OCI-LY7 (cell line): ENCODE results near the gene RBM44. TPM values are rescaled to one million over a fixed set of nuclear protein-coding genes. Genes with fewer than 3 reads are reported as not detected.

Source experiments
- BruUV-seq: library from RNA; stranded (reverse); fragments of 400-500 nt; replicated peaks from 2 replicates; lab custom pipeline; 2021; lab: Mats Ljungman, UMichigan
- CTCF ChIA-PET: fragments of 300-600 bp; sonication (Branson Sonifier 250); formaldehyde crosslinking; loops from one replicate; lab custom pipeline; 2022; ENCODE audit warnings: antibody characterized with exemption; ENCODE audit not compliant: unreplicated experiment; lab: Charles Lee
- POLR2A ChIA-PET: fragments of 300-600 bp; sonication (Branson Sonifier 250); formaldehyde crosslinking; loops from one replicate; lab custom pipeline; 2022; ENCODE audit warnings: antibody characterized with exemption; lab: Charles Lee
- DNase-seq: peaks from one replicate; pipeline ENCODE4 v3.0.0-alpha.2; 2015; ENCODE audit warnings: low spot score
- H2AFZ ChIP-seq: fragments of 200-600 bp; sonication (generic), shearing (Covaris generic); 2 replicates; pipeline ENCODE4 v1.6.1; 2014; ENCODE audit warnings: mild to moderate bottlenecking, antibody characterized with exemption, low read length, moderate library complexity
- H3K27ac ChIP-seq: fragments of 200-600 bp; sonication (generic); 2 replicates; pipeline ENCODE4 v1.5.1; 2014; ENCODE audit warnings: mixed run types, low read depth, mild to moderate bottlenecking, moderate library complexity, low read length, inconsistent platforms; ENCODE audit not compliant: poor library complexity, severe bottlenecking
- H3K36me3 ChIP-seq: fragments of 200-600 bp; sonication (generic); 2 replicates; pipeline ENCODE4 v1.6.1; 2014; ENCODE audit warnings: mild to moderate bottlenecking, antibody characterized with exemption, low read length, moderate library complexity, mixed read lengths; ENCODE audit not compliant: insufficient read depth
- H3K4me1 ChIP-seq: fragments of 200-600 bp; sonication (generic); 2 replicates; pipeline ENCODE4 v1.5.1; 2014; ENCODE audit warnings: mild to moderate bottlenecking, low read length; ENCODE audit not compliant: insufficient read depth, poor library complexity, severe bottlenecking
- H3K4me2 ChIP-seq: fragments of 200-600 bp; sonication (generic); 2 replicates; pipeline ENCODE4 v1.6.1; 2014; ENCODE audit warnings: mild to moderate bottlenecking, low read length
- H3K4me3 ChIP-seq: fragments of 200-600 bp; sonication (generic); 2 replicates; pipeline ENCODE4 v1.5.1; 2014; ENCODE audit warnings: mild to moderate bottlenecking, low read depth, low read length; ENCODE audit not compliant: poor library complexity, severe bottlenecking
- H3K79me2 ChIP-seq: fragments of 200-600 bp; sonication (generic); 2 replicates; pipeline ENCODE4 v1.6.1; 2016; ENCODE audit warnings: low read depth, mild to moderate bottlenecking, low read length, moderate library complexity, mixed read lengths; ENCODE audit not compliant: insufficient read depth
- H3K9me2 ChIP-seq: fragments of 200-600 bp; sonication (generic); 2 replicates; pipeline ENCODE4 v1.6.1; 2016; ENCODE audit warnings: mild to moderate bottlenecking, low read length, mixed read lengths; ENCODE audit not compliant: insufficient read depth
- H3K9me3 ChIP-seq: fragments of 200-600 bp; sonication (generic); 2 replicates; pipeline ENCODE4 v1.6.1; 2014; ENCODE audit warnings: mild to moderate bottlenecking, mixed run types, low read length, mixed read lengths
- H4K20me1 ChIP-seq: fragments of 200-600 bp; sonication (generic); 2 replicates; pipeline ENCODE4 v1.6.1; 2014; ENCODE audit warnings: mild to moderate bottlenecking, antibody characterized with exemption, low read length, moderate library complexity, mixed read lengths; ENCODE audit not compliant: insufficient read depth
- EZH2phosphoT487 ChIP-seq: fragments of 200-600 bp; sonication (generic); IDR thresholded peaks from 2 replicates; pipeline ENCODE4 v1.6.1; 2018; ENCODE audit warnings: low read depth, borderline replicate concordance, mild to moderate bottlenecking, mixed run types, antibody characterized with exemption, low read length, moderate library complexity, mixed read lengths
- intact Hi-C: fragments of 100-400 bp; cut with micrococcal nuclease; formaldehyde crosslinking; loops from one replicate; pipeline ENCODE4 v1.10.0; 2022; ENCODE audit not compliant: unreplicated experiment
- total RNA-seq, 2 experiments: library from RNA; depleted of rRNA in 1 of 2; stranded (reverse); fragments of >200 nt in 1 of 2; shearing (Covaris generic) in 1 of 2; gene quantifications; 2 replicates each; pipeline ENCODE4 v1.2.3, GENCODE V29; 2014 to 2022
- TF ChIP-seq, protein P1 (sequence below): fragments of 200-600 bp; sonication (generic); conservative IDR thresholded peaks from 2 replicates; pipeline ENCODE4 v1.5.1; 2014; ENCODE audit warnings: mild to moderate bottlenecking, antibody characterized with exemption, low read length, moderate library complexity, mixed read lengths

The RBM44 gene
- total RNA-seq, 2 experiments from 2014 or later, result 0.72 to 1.2 TPM

DNA sequence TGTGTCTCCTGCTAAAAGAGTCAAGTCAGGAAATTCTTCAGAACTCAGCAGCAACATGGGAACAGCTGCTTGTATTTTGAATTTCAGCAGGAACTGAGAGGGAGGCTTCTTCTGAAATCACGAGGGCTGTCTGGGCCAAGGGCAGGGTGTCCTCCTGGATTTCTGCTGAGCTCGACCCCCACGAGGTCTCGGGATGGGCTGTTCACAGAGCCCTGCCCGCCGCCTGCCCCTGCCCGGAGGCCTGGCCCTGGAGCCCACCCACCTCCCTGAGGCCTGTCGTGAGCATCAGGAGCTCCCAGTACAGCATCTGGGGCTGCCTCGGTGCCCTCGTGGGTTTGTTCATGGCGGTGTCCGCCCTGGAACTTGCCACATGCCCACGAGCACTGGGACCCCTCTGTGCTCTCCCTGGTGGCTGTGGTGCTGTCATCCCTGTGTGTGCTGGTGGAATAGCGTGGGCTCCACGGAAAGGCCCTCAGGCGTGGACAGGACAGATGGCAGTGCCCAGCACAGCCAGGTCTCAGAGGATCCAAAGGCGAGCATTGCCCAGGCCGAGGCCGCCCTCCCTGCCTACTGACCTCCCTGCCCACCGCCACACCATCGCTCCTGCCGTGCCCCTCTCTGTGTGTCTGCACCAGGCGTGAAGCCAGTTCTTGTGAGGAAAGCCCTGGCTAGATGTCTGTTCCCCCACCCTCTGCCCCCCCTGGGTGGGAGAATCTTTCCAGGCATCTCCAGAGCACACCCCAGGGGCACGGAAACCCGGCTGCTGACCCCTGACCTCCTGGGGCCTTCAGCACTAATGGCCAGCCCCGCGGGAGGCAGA lies 86.7 kb downstream of the RBM44 start:
- Histone ChIP-seq H3K36me3 (no peaks in the 10 kb centered on the region), H3K4me1 (no peaks in the 10 kb centered on the region), H3K4me3 (no peak overlapping the region), H3K4me2 (no peak overlapping the region), H3K79me2 (no peaks in the 10 kb centered on the region), H3K9me2 (no peaks in the 10 kb centered on the region), H3K27ac (no peak overlapping the region), H3K9me3 (no peaks in the 10 kb centered on the region), H2AFZ (no peak overlapping the region), H4K20me1 (no peaks in the 10 kb centered on the region)
- POLR2A ChIA-PET, result no interaction called here
- intact Hi-C loops, result no loop called here
- CTCF ChIA-PET, result no interaction called here
- DNase-seq, result no peak
- TF ChIP-seq EZH2phosphoT487, result no peak
- TF ChIP-seq, protein P1, sequence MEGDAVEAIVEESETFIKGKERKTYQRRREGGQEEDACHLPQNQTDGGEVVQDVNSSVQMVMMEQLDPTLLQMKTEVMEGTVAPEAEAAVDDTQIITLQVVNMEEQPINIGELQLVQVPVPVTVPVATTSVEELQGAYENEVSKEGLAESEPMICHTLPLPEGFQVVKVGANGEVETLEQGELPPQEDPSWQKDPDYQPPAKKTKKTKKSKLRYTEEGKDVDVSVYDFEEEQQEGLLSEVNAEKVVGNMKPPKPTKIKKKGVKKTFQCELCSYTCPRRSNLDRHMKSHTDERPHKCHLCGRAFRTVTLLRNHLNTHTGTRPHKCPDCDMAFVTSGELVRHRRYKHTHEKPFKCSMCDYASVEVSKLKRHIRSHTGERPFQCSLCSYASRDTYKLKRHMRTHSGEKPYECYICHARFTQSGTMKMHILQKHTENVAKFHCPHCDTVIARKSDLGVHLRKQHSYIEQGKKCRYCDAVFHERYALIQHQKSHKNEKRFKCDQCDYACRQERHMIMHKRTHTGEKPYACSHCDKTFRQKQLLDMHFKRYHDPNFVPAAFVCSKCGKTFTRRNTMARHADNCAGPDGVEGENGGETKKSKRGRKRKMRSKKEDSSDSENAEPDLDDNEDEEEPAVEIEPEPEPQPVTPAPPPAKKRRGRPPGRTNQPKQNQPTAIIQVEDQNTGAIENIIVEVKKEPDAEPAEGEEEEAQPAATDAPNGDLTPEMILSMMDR, result no peak
- no TSS peak for BruUV-seq

DNA sequence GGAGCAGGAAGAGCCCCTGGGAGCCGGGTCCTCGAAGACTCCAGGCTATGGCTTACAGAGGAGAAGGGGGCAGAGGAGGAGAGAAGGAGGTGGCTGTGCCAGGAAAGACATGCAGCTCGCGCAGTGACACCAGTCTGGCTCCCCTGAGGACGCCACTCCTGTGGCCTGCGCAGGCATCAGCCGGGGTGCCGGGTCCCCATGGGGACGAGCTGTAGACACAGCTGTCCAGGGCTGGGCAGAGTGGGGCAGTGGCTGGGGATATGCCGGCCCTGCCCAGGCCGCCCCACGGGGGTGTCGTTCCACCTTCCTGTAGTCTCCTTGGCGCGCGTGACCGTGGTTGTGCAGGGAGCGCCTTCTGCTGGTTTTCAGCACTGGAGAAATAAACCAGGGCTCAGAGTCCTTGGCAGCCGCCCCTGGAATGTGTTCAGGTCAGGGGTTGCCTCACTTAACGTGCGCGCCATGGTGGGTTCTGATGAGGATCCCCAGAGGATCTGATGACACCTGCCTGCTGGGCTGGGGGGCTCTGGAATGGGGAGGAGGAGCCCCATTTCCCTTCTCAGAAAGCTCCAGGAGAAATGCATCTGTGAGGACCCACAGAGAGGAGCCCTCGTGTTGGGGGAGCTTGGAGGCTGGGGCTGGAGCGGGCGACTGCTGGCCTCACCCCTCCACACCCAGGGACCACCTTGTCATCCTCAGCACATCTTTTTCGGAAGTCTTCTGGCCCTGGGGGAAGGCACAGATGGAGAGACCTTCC lies 87.5 kb downstream of the RBM44 start:
- TF ChIP-seq, protein P1, result no peak
- TF ChIP-seq EZH2phosphoT487, result no peak
- ChIA-PET POLR2A (interaction anchor here (0.6 kb wide), 1 partner anchor 77 kb away, joined by 5 read pairs; no protein-coding TSS in a partner anchor), CTCF (no interaction called here)
- H4K20me1 ChIP-seq, result no peaks in the 10 kb centered on the region
- peaks cover 5% of the 10 kb centered on the region for H3K4me1 ChIP-seq
- no peaks in the 10 kb centered on the region for H3K9me2 ChIP-seq
- no peaks in the 10 kb centered on the region for H3K79me2 ChIP-seq
- H3K27ac ChIP-seq, result no peak overlapping the region
- no peak overlapping the region for H3K4me3 ChIP-seq
- no peak for DNase-seq
- no peak overlapping the region for H3K4me2 ChIP-seq
- intact Hi-C loops, result no loop called here
- H2AFZ ChIP-seq, result no peak overlapping the region
- H3K9me3 ChIP-seq, result no peaks in the 10 kb centered on the region
- BruUV-seq, result no TSS peak
- H3K36me3 ChIP-seq, result no peaks in the 10 kb centered on the region
